Superior temporal gyrus (tissue), 1 donor: ENCODE data around the gene RPS6KA5.
"Not testable (repeated sequence)": the region's sequence is repeated elsewhere in the genome, so short reads cannot be mapped to it uniquely, and the experiment has no call there.

Experiments
- DNase-seq: peaks from one replicate; pipeline ENCODE4 v3.0.0-alpha.2; 2016; ENCODE audit errors: extremely low spot score

The RPS6KA5 gene

DNA sequence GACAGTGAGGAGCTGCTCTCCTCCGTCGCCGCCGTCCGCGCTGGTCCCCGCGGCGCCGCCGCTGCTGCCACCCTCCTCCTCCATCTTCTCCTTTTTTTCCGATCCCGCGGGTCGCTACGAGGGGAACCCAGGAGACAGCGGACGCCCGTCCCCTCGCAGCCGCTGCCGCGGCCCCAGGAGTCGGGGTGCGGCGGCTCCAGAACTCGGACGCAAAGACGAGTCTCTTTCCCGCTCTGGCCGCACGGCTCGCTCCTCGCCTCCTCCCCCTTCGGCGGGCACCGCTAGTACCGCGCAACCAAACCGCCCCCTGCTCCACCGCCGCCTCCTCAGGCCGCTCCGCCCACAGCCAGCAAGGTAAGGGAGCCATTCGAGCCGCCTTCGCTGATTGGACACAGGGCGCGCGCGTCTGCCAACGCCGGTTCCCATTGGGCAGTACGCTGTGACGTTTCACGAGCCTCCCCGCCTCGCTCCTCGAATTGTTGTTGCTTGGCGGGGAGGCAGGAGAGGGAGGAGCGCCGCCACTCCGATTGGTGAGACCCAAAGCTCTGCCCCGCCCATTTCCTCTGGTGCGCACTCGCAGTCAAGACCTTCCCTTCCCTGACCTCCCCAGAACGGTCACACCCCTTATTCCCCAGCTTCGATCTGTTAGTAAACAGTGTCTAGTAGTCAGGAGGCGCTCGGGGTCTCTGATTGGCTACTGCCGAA is at the start of gene RPS6KA5:
Gene RPS6KA5, minus strand, starts transcription at position 291 of the 705 bp plus-strand sequence. Its CDS starts 207 bp downstream, at position 84.
- DNase-seq, result peak; percentile 100

DNA sequence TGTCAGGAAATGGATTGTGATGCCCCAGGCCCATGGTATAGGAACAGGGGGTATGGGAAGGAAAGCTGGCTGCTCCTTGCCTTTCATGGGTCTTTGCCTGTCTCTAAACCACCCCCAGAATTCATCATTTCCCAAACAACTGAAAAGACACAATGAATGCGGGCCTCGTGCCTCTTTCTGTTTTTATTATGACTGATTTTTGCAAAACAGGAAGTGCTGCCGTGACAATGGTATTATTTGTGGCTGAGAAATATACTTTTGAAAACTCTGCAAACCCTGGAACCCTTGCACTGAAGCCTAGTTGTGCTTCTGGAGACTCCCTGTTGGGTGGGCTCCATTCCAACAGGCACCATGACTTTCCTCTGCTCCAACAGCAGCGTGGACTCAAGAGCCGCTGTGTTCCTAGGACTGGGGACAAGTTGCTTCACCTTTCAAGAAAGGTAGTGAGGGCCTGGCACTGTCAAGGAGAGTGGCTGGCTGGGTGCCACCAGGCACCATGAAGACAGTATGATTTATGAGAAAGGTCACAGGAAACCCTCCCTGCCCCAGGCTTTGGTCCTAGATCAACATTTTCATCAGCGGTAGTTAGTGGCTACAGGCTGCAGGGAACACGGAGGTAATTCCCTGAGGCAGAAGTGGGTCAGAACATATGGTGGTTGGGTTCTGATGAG is 48.6 kb upstream of the RPS6KA5 start:
- DNase-seq, result no peak

DNA sequence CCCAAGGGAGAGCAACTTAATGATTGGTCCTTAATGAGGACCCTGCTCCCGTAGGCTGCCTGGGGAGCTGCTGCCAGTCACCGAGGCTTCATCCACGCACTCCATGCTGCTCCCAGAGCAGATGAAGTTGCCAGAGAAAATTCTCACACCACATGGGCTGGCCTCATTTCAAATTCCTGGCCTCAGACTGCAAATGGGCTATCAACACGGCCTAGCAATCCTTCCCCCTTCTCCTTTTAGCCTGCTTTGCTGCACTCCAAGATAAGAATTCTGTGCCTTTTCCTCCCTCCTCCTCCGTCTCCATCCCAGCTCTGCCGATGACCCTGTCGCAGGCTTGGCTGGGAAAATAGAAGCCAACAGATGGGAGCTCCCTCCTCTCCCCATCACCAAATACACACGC is 42.7 kb upstream of the RPS6KA5 start:
- peak; percentile 56 for DNase-seq

DNA sequence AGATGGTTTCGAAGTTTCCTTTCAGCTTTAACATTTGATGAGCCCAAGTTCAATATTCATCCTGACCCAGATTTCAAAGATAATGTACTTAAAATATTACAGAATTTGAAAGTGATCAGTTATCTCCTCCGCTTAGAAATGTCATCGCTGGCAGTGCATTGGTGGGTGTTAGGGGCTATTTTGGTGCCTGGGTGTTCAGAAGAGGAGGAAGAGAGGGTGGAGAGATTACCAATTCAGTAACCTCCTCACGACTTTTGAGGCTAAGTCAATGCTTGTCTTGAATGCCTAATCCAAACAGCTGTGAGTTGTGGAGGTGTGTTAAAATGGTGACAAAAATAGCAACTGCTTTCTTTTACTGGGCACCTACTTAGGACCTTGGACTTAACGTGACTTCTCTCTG is 39.7 kb upstream of the RPS6KA5 start:
- DNase-seq, result no peak

DNA sequence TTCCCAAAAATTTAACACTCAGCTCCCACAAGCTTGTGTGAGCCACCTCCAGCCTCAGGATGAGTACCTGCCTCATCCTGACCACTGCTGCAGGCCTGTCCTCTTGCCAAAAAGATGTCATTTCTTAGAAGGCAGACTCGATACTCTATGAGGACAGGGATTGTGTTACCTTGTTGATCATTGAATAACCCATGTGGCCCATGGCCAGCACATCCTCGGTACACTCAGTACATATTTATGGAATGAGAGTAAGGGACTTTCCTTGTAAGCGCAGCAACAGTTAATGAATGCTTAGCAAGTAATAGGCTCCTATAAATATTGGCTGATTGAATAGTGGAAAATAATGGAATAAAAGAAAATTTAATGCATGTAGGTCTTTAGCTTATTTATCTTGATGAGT is 38.1 kb upstream of the RPS6KA5 start:
- DNase-seq, result no peak

DNA sequence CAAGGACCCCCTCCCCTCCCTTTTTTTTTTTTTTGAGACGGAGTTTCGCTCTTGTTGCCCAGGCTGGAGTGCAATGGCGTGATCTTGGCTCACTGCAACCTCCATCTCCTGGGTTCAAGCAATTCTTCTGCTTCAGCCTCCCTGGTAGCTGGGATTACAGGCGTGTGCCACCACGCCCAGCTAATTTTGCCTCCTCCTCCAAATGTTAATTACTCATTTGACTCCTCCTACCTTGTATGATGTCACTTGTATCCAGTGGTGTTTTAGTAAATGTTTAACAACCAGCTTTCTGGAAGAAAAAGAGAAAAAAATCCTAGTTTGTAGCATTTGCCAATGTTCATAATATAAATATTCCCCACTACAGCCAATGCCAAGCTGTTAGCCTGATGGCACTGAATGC is 37.2 kb upstream of the RPS6KA5 start:
- DNase-seq, result not testable (repeated sequence)

DNA sequence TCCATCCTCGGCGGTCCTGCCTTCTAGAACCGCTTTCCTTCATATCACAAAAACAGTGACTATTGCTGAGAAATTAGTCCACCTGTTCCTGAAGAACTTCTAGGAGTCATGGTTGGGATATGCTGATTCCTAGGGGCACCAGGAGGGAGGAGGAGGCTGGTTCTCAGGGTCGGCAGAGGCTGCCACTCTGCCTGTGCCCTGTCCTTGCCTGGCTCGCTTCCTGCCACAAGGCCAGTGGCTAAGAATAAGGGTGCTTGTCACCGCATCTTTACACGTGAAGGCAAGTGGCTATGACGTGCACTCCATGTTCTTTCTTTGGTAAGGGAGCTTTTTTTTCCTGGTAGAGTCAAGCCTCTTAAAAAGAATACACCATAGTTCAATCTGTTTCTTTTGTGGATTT is 34.7 kb upstream of the RPS6KA5 start:
- DNase-seq, result no peak

DNA sequence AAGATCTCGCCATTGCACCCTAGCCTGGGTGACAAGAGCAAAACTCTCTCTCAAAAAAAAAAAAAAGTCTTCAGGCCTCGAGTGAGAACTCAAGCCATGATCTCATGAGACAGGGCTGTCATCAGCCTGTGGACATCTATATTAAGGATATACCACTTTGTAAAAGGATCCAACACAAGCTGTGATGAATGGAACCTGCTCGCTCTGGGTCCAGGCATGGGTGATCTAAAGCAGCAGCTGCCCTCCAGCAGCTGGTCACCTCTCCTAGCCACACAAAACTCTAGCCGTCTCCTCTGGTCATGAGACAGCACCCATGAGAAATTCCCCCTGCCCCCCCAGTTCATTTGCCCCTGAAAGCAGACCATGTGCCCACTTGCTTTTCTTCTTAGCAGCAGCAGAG is 34.3 kb upstream of the RPS6KA5 start:
- DNase-seq, result no peak

DNA sequence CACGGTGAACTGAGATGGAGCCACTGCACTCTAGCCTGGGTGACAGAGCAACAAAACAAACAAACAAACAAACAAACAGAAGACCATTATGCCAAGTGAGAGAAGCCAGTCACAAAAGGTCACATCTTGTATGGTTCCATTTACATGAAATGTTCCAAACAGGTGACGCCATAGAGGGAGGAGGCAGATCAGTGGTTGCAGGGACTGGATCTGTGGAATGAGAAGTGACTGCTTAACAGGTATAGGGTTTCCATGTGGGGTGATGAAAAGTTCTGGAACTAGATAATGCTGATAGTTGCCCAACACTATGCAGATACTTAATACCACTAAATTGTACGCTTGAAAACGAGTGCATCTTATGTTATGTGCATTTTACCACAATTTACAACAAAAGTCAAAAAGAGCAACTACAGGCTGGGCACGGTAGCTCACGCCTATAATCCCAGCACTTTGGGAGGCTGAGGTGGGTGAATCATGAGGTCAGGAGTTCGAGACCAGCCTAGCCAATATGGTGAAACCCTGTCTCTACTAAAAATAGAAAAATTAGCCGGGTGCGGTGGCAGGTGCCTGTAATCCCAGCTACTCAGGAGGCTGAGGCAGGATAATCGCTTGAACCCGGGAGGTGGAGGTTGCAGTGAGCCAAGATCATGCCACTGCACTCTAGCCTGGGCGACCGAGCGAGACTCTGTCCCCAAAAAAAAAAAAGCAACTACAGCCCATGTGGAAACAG is 33.5 kb upstream of the RPS6KA5 start:
- DNase-seq, result not testable (repeated sequence)

DNA sequence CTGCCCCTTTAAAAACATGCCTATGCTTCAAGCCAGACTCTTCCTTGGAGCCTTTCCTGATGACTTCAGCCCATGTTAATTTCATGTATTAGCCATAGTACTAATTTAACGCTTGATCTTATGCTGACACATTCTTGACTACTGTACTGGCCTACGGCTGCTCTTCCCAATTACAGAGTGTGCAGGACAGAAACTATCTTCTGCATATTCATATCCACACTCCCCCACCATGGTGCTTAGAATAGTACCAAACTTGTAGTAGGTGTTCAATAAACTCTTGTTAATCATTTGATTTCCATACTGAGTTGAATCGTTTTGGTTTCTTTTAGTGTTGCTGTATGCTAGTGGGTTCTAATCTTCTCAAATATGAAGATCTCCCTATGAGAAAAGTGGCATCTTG is 31.6 kb upstream of the RPS6KA5 start:
- no peak for DNase-seq

DNA sequence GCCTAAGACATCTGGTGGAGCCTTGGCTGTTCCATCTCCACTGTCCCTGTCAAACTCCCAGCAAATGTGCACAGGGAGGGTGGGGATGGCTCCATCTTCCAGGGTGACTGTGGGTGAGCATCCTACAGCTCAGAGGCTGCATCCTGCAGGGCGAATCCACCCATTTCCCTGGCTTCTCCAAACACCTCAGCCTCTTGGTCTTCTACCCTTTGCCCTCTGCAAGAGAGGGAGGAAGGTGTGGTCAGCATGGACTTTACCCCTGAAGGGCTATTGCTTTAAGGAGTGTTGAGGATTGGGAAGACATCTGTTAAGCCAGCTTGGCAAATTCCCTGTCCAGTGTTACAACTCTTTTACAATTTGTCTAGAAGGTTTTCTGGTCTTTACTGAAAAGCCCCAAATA is 30.3 kb upstream of the RPS6KA5 start:
- DNase-seq, result no peak

DNA sequence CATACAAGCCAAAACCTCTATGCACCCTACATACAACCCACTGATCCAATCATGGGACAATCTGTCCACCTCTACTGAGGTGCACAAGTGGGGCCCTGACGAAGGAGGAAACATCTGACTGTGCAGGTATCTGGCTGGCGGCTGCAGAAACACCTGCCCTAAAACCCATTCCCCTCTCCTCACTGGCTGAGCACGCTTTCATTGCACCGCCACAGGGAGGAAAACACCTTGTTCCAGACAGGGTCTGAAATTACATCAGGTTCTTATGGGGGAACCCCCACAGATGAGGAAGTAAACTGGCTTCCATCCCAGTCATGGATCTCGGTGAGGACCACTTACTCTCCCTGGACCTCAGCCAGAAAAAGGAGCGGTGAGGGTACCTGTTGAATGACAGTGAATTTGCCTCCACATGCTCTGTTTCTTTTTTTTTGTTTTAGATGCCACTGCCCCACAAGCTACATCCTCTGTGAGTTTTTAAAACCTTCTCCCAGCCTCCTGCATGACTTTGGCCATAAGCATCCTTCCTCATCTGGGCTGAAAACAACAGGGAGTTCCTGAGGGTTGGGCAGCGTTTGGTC is 29.6 kb upstream of the RPS6KA5 start:
- no peak for DNase-seq

DNA sequence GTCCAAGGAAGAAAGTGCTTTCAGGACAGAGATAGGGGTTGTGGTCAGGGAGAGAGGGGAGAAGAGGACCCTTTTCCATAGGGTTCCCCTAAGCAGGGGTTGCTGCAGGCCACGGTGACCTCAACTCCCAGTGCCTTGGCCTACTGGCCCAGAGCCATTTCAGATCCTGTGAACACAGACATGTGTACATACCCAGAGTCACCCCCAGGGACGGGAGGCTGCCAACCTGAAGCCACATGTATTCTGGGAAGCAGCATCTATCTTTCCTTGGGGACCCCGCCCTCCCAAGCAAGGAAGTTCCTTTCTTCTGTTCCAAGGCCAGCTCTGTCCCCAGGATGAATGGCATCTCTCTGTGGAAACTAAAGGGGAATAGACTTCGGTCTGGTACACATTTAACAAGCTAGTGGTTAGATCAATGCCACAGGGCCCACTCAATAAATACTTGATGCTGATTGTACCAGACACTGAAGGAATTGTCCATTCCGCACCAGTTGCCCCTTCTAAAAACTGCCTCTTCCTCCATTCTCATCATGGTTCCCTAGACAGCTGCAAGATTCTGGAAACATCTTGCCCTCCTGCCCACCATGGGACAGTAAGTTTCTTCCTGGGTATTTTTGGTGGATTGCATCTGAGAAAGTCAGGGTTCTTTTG is 28.3 kb upstream of the RPS6KA5 start:
- DNase-seq, result no peak

DNA sequence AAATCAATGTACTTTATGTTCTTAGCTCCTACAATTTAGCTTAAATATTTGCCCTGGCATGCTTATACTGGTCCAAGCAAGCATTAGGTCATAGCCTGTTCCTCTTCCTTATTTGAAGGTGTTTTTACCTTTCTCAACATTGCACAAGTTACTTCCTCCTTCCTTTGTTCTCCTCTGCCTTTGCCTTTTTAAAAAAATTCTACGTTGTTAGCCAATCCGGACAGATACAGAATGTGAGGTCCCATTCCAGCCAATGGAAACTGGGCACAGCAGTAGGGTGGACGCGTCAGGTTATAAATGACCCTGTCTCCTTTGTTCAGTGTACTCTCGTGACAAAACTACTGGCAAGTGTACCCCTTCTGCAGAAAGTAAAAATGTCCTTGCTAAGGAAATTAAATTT is 27.0 kb upstream of the RPS6KA5 start:
- not testable (repeated sequence) for DNase-seq

DNA sequence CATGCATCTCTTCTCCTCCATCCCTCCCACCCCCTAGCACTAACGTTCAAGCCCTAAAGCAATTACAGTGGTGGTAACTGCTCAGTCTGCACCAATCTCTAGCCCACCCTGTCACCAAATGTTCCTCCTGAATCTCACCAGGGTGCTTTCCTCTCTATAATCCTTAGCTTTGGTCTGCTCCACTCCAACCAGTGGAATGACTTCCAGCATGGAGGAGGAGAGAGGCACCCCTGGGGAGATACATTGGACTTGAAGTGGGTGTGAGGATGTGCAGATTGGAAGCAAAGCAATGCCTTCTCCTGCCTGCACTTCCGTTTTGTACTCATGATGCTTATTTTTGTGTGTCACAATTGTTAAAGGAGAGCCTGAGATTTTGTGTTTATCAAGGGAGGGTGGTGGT is 24.1 kb upstream of the RPS6KA5 start:
- no peak for DNase-seq

DNA sequence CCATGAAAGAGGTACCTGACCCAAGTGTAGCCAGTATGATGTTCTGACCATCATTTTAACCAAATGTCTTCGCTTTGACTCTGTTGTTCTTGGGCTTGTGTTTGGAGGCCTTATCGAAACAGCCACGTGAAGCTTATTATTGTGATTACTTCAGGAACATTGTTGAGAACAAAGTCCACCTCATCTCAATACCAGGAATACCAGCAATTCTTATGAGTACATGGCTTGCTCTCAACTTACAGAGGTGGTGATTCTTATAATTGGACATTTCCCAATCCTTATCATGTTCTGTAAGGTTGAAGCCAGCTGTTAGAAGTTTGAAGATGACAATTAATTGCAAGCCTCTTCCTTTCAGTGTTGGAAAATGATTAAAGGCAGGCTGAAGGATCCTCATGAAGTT is 21.8 kb upstream of the RPS6KA5 start:
- DNase-seq, result no peak

DNA sequence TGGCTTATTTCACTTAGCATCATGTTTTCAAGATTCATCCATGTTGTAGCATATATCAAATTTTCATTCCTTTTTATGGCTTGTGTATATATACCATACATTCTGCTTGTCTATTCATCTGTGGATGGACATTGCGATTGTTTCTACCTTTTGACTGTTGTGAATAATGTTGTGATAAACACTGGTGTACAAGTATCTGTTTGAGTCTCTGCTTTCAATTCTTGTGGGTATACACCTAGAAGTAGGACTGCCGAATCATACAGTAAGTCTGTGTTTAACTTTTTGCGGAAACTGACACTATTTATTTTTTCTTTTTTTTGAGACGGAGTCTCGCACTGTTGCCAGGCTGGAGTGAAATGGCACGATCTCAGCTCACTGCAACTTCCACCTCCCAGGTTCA is 19.6 kb upstream of the RPS6KA5 start:
- DNase-seq, result no peak

DNA sequence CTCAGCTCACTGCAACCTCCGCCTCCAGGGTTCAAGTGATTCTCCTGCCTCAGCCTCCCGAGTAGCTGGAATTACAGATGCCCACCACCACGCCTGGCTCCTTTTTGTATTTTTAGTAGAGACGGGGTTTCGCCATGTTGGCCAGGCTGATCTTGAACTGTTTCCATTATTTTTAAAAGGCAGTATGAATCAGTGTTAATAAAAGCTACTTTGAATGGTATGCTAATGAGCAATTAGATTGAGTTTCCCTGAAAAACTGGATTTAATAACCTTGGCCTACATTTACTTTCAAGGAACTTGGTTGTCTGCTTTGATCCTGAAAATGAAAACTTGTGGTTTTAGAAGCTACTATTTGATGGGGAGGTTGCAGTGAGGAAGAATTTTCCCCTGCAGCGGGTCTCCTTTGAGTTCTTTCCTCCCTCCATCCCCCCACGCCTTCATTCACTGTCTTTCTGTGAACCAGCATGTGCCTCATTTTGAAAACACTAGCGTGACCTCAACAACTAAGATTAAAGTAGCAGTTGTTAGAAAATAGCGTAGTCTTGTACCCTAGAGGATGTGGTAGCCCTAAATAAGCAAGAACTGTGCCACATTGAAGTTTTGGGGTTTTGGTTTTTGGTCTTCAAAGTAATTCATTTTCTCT is 17.8 kb upstream of the RPS6KA5 start:
- DNase-seq, result no peak

DNA sequence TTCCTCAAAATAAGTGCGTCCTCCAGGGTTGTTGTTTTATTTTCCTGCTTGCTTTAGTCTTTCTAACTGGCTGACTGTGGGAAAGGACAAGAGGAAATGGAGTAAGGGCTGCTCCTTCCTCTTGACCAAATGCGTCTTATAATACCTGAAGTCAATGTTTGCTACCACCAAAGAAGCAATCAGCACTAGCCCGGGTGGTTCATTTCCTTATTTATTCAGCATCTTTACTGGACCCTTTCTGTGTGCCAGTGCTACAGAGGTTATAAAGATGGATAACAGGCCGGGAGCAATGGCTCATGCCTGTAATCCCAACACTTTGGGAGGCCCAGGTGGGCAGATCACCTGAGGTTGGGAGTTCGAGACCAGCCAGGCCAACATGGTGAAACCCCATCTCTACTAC is 15.1 kb upstream of the RPS6KA5 start:
- no peak for DNase-seq

DNA sequence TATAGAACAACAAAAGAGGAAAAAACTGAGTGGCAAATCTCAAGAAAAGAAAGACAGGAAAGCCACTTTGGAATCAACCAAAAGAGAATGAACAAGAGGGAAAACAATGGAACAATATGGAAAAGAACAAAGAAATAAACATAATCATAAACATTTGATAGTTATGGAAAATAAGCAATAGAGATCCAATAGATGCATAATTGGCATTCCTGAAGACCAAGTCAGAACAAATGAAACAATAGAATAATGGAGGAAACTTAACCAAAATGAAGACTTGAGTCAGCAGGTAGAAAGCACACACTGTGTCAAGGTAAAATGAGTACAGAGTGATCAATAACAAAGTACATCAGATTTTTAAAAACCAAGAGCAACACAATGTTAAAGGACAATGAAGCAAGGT is 10.1 kb upstream of the RPS6KA5 start:
- no peak for DNase-seq

DNA sequence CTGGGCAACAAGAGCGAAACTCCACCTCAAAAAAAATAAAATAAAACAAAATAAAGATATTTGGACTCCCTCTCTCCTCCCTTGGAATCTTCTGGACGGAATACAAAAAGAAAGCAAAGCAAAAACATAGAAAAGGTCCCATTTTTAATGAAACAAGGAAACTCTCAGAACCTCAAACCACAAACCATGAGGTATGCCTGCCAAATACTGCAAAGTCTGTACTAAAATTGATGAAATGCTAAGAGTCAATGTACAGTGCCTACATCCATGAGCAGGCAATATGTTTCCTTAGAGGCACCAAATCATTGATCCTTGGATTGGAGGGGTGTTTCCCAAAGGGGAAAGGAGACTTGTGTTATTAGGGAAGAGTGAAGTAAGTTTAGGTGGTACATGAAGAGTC is 8.2 kb upstream of the RPS6KA5 start:
- DNase-seq, result no peak

DNA sequence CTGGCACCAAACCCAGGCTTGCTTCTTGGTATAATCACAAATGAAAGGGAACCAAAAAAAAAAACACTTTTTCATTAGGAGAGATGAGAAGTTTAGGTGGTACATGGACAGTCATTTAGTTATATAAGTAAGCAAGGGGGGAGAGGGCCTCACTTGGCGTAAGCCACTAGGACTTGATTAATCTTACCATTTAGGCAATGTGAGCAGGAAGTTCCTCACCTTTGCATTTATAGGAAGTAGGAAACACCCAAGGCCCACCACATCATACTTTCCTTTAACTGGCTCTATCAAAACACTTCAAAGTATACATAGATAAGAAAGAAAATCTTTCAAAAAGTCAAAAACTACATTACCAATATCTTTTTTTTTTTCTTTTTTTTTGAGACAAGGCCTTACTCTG is 6.7 kb upstream of the RPS6KA5 start:
- no peak for DNase-seq
